CD4-positive, alpha-beta T cell treated with Interleukin-4 for 1 hour (primary cell): ENCODE measurements around the gene KRT38.

ENCODE experiments used
- DNase-seq, 2 donors: peaks; one replicate each; pipeline ENCODE4 v3.0.0-alpha.2; 2020 to 2022

The KRT38 gene

DNA sequence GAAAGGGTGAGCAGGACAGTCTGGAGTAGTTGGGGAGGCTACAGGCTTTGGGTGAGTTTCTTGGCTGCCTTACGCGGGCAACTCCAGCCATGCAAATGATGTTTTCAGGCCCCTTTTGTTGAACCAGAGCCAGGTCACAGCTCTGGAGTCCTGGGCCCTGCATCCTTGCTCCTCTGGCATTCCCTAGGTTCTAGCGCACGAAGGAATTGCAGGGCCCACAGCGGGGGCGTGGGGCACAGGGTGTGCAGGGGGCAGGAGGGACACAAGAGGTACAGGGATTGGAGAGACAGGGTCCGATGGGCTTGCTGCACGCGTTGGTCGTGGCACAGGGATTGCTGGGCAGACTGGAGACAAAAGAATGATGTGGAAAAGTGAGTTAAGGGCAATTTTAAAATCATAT, 47.0 kb downstream of the KRT38 start:
- no peak for DNase-seq

DNA sequence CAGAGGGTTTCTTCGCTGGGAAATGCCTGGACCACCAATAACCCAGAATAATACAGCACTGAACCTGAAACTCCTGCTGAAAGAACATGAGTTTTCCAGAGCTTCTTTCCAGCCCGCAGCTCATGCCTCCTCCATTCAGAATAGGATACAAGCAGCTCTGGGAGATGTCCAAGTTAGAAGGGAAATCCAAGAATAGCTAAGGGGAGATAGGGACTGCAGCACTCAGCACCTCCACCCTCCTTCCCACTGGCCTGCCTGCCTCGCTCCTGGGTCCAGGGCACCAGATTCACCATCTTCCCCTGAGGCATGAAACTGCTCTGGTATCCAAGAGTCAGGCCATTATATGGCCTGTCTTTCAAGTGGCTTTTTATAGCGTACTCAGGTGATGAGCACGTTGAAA, 47.5 kb downstream of the KRT38 start:
- no peak for DNase-seq

DNA sequence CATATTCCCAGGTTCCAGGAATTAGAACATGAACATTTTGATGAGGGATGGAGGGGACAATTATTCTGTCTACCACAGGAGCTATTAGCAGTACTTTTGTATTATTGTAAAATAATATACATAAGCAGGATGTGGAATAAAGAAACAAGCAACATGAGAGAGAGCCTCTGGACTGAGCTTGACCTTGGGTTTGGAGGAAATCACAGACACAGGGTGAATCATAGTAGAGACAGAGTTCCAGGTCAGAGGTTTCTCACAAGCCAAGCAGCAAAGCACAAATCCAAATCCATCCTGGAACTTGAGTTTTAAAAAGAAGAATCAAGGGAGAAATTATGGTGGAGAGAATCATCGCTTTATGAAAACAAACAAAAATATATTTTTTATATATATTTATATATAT, 48.5 kb downstream of the KRT38 start:
- DNase-seq, result no peak

DNA sequence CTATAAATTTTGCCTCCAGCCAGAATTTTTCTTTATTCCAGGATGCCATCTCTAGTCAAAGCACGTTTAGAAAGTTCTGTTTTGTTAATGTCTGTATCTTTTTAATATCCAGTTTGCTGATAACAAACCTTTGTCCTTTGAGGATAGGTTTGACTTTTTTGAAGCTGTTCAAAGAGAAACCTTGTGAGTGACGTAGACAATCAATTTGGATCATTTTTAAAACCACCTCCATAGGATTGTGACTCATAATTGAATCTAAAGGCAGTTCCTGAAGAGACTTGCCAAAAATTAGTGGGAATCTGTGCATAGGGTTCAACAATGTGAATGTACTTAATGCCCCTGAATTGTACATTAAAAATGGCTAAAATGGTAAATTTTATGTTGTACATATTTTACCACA, 49.2 kb downstream of the KRT38 start:
- DNase-seq, result no peak

DNA sequence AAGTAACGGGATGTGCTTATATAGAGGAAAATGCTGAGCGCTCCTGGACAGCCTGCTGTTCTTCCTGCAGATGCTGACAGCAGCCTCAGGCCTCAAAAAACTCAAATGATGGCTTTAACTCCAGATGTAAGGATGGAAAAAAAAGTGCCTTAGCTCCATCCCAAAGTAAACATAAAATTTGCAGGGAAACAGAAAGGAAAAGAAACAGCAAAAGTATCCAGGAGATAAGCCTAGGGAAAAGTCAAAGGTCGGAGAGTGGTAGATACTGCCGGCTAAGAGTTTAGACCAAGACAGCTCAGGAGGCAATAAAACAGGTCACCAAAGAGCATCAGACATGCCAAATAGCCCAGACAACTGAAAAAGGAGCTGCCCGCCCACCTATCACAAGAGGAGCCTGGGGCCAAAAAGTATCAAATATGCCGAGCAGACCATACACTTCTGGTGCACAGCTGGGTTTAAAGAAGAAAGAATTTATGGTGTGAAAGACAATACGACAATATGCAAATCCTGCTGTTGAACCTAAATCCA, 50.3 kb downstream of the KRT38 start:
- no peak for DNase-seq

DNA sequence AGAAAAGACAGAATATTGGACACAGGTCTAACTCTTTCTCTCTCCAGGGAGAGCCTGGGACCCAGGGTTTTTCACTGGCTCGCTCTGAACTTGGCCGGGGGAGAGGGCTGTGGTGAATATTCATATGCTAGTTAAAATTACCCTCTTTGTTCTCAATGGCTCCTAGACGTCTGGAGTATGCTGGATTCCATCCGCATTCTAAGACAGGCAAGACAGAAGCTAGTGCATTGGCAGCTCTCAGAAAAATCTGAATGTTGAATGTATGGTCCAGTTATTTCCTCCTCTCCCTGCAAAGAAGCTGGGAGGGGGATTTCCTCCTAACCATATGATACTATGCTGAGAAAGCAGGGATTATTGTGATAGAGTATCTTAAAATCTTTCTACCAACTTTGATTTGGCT, 53.1 kb downstream of the KRT38 start:
- no peak for DNase-seq

DNA sequence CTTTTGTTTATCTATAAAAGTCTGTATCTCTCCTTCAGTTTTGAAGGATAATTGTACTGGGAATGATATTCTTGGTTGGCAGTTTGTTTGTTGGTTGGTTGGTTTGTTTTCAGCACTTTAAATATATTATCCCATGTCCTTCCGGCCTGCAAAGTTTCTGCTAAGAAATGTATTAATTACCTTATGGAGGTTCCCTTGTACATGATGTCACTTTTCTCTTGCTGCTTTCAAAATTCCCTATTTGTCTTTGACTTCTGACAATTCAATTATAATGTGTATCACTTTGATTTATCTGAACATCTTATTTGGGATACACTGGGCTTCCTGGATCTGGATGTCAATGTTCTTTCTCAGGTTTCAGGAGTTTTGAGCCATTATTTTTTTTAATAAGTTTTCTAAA, 54.6 kb downstream of the KRT38 start:
- no peak for DNase-seq
